Glutamatergic neuron (in vitro differentiated cells): ENCODE results near the gene PRKAB1. TPM values are rescaled to one million over a fixed set of nuclear protein-coding genes. Genes with fewer than 3 reads are reported as not detected.

Experiments
- DNase-seq: peaks from one replicate; pipeline ENCODE4 v3.0.0; 2022
- H3K27ac Mint-ChIP-seq: one replicate; pipeline ENCODE4 v1.8.0; 2020; ENCODE audit warnings: mild to moderate bottlenecking, mixed read lengths, inconsistent platforms; ENCODE audit not compliant: unreplicated experiment
- H3K27me3 Mint-ChIP-seq: one replicate; pipeline ENCODE4 v1.8.0; 2020; ENCODE audit warnings: mild to moderate bottlenecking, moderate library complexity, mixed read lengths, inconsistent platforms; ENCODE audit not compliant: unreplicated experiment
- H3K36me3 Mint-ChIP-seq: one replicate; pipeline ENCODE4 v1.8.0; 2020; ENCODE audit warnings: mild to moderate bottlenecking, mixed read lengths, inconsistent platforms; ENCODE audit not compliant: unreplicated experiment
- H3K4me1 Mint-ChIP-seq: one replicate; pipeline ENCODE4 v1.8.0; 2020; ENCODE audit warnings: mild to moderate bottlenecking, low read depth, mixed read lengths, inconsistent platforms; ENCODE audit not compliant: unreplicated experiment
- H3K4me3 Mint-ChIP-seq: one replicate; pipeline ENCODE4 v1.8.0; 2020; ENCODE audit warnings: mild to moderate bottlenecking, mixed read lengths, inconsistent platforms; ENCODE audit not compliant: unreplicated experiment
- H3K9me3 Mint-ChIP-seq: one replicate; pipeline ENCODE4 v1.8.0; 2020; ENCODE audit warnings: mild to moderate bottlenecking, moderate library complexity, mixed read lengths, inconsistent platforms; ENCODE audit not compliant: unreplicated experiment
- total RNA-seq: library from RNA; stranded (reverse); fragmentation: NEBNext Ultra II Directional; extraction: Animal tissue kit (Norgen Biotek cat#: 25700); gene quantifications from one replicate; pipeline ENCODE4 v1.2.1, GENCODE V29; 2021; ENCODE audit not compliant: unreplicated experiment
- TF ChIP-seq, protein P1 (sequence below): fragments of 200-600 bp; sonication (generic); IDR thresholded peaks from one replicate; pipeline ENCODE4 v1.5.0; 2021; ENCODE audit not compliant: partially characterized antibody, unreplicated experiment

The PRKAB1 gene
- total RNA-seq, 1 donor from 2014 or later, result 37.5 TPM

DNA sequence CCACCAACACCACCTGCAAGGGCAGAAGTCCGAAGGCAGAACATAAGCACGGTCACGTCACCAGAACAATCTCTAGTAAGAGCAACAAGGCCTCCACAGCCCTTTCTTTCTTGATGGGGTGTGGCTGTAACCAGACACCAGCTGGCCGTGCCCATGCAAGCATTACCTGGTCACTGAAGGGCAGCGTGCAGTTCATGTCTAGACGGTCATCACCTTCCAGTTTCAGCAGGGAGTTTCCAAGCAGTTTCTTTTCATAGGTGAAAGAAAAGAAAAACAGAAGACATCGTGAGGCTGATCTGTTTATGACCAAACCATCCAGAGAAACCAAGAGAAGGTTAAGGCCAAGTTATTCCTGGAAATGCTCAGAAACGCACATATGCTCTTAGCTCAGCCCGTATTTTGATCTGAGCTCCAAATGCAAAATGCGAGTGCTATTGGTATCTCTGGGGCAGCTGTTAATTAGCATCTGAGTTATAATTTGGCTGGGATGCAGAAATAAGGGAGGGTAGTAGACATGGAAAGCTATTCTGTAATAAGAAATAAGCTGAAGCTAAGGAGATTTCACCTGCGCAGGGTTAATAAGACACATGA is 42.5 kb downstream of the PRKAB1 start:
- Mint-ChIP-seq H3K4me3 (no peak overlapping the region), H3K27ac (no peak overlapping the region), H3K9me3 (no peaks in the 10 kb centered on the region), H3K36me3 (peaks cover 15% of the 10 kb centered on the region), H3K27me3 (peaks cover 1% of the 10 kb centered on the region), H3K4me1 (no peaks in the 10 kb centered on the region)
- no peak for DNase-seq
- TF ChIP-seq, protein P1, sequence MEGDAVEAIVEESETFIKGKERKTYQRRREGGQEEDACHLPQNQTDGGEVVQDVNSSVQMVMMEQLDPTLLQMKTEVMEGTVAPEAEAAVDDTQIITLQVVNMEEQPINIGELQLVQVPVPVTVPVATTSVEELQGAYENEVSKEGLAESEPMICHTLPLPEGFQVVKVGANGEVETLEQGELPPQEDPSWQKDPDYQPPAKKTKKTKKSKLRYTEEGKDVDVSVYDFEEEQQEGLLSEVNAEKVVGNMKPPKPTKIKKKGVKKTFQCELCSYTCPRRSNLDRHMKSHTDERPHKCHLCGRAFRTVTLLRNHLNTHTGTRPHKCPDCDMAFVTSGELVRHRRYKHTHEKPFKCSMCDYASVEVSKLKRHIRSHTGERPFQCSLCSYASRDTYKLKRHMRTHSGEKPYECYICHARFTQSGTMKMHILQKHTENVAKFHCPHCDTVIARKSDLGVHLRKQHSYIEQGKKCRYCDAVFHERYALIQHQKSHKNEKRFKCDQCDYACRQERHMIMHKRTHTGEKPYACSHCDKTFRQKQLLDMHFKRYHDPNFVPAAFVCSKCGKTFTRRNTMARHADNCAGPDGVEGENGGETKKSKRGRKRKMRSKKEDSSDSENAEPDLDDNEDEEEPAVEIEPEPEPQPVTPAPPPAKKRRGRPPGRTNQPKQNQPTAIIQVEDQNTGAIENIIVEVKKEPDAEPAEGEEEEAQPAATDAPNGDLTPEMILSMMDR, result no peak

DNA sequence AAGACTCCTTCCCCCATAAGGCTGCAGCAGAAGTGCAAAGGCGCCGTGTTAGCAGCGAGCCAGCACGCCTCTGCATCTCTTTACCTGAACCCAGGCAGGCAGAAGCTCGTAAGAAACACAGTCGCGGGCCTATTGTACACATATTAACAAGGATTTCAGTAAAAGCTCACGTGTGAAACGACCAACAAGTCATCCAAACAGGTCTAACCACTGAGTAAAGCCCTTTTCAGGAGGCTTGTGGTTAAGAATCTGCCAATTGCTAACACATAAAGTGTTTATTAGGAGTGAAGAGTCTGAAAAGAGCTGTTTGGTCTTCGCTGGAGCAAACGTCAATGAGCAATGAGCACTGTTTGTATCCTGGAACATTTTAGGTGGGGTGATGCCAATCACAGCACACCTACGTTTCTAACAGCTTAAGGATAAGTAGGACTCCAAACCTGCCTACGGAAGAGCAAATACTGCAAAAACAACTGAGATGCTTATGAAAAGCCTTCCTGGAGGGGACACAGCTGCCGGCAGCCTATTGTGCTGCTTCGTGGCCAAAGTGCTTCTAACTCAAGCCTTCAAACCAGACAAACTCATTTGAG is 43.1 kb downstream of the PRKAB1 start:
- no peak overlapping the region for H3K4me3 Mint-ChIP-seq
- H3K9me3 Mint-ChIP-seq, result no peaks in the 10 kb centered on the region
- H3K27ac Mint-ChIP-seq, result no peak overlapping the region
- no peaks in the 10 kb centered on the region for H3K4me1 Mint-ChIP-seq
- DNase-seq, result no peak
- peaks cover 1% of the 10 kb centered on the region for H3K27me3 Mint-ChIP-seq
- TF ChIP-seq, protein P1, result no peak
- H3K36me3 Mint-ChIP-seq, result peaks cover 15% of the 10 kb centered on the region

DNA sequence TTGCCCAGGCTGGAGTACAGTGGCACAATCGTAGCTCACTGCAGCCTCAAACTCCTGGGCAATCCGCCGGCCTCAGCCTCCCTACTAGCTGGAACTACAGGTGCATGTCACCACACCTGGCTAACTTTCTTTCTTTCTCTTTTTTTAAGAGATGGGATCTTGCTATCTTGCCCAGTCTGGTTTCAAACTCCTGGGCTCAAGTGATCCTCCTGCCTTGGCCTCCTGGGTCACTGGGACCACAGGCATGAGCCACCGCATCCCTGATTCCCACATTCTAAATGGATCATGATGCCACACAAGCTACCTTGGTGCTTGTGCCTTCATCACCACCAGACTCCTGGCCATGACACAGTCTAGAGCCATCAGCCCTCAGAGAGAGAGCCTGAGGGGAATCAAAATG is 43.8 kb downstream of the PRKAB1 start:
- no peaks in the 10 kb centered on the region for H3K4me1 Mint-ChIP-seq
- H3K4me3 Mint-ChIP-seq, result no peak overlapping the region
- H3K36me3 Mint-ChIP-seq, result peaks cover 15% of the 10 kb centered on the region
- no peak for DNase-seq
- no peaks in the 10 kb centered on the region for H3K9me3 Mint-ChIP-seq
- H3K27me3 Mint-ChIP-seq, result peaks cover 1% of the 10 kb centered on the region
- TF ChIP-seq, protein P1, result no peak
- no peak overlapping the region for H3K27ac Mint-ChIP-seq

DNA sequence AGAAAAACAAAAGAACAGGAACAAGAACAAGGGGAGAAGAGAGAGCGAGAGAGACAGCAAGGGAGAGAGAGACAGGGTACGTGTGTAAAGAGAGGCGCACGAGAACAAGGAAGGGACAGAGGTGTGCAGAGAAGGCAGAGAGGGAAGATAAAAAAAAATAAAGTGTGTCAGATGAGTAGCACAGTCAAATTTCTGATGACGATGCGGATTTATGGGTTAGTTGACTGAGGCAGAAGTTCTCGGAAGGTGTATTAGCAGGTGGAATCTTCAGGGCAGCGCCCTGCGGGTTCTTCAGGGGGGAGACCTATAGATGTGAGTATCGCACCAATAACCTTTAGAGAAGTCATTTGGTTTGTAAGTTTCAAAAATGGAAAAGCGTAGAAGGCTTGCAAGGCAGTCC is 44.8 kb downstream of the PRKAB1 start:
- Mint-ChIP-seq H3K27me3 (peaks cover 1% of the 10 kb centered on the region), H3K9me3 (no peaks in the 10 kb centered on the region), H3K4me1 (no peaks in the 10 kb centered on the region), H3K4me3 (no peak overlapping the region), H3K27ac (no peak overlapping the region), H3K36me3 (peaks cover 15% of the 10 kb centered on the region)
- TF ChIP-seq, protein P1, result no peak
- DNase-seq, result no peak

DNA sequence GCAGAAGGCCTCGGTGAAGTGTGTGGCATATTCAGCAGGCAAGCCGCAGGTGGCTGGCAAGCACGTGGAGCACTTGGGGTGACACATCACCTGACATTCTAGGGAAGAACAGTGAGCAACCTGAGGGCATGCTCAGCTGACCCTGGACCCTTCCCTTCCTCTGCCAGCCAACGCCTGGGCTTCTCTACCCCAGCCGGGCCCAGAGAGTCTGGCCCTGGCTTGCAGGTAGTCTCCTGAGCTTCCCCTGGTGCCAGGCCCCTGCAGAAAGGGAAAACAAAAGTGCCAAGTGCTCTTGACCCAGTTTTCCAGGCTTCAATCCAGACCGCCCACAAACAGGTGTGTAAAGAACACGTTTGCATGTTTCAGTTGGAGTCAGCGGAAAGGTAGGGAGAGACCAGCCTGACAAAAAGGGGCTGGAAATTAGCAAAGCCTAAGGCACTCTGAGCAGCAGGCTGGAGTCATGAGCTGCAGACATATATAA is 45.7 kb downstream of the PRKAB1 start:
- no peak for DNase-seq
- Mint-ChIP-seq H3K9me3 (no peaks in the 10 kb centered on the region), H3K36me3 (peaks cover 15% of the 10 kb centered on the region), H3K4me3 (no peak overlapping the region), H3K27ac (no peak overlapping the region), H3K27me3 (peaks cover 1% of the 10 kb centered on the region), H3K4me1 (no peaks in the 10 kb centered on the region)
- TF ChIP-seq, protein P1, result no peak
